ENCODE data around the gene C22orf23. TPM values are rescaled to one million over a fixed set of nuclear protein-coding genes. Genes with fewer than 3 reads are reported as not detected.
A peak's percentile ranks its signal among the peaks of the same experiment; 100 is the strongest.

The C22orf23 gene
- total RNA-seq, 6 experiments from 2014 or later: 0.40 TPM; not detected in 5

DNA sequence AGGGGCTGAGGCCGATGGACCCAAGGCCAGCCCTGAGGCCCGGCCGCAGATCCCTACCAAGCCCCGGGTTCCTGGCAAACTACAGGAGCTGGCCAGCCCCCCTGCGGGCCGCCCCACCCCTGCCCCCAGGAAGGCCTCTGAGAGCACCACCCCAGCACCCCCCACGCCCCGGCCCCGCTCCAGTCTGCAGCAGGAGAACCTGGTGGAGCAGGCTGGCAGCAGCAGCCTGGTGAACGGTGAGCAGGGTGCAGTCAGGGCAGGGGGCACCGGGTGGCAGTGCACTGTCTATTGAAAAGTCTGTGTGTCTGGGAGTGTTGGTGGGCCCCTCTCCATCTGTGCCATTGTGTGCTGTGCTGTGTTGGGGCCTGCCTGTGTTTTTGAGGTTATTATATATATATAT is 31.2 kb downstream of the C22orf23 start:
- no peak for DNase-seq
- no CpG with 5 or more reads among the region's 11 CpGs for WGBS (ENCODE audit: insufficient coverage, low coverage, low lambda C conversion rate, missing lambda C conversion rate)
- no peak for TF ChIP-seq POLR2A (IDR thresholded peaks at IDR 0.05)
- TF ChIP-seq, protein P1, sequence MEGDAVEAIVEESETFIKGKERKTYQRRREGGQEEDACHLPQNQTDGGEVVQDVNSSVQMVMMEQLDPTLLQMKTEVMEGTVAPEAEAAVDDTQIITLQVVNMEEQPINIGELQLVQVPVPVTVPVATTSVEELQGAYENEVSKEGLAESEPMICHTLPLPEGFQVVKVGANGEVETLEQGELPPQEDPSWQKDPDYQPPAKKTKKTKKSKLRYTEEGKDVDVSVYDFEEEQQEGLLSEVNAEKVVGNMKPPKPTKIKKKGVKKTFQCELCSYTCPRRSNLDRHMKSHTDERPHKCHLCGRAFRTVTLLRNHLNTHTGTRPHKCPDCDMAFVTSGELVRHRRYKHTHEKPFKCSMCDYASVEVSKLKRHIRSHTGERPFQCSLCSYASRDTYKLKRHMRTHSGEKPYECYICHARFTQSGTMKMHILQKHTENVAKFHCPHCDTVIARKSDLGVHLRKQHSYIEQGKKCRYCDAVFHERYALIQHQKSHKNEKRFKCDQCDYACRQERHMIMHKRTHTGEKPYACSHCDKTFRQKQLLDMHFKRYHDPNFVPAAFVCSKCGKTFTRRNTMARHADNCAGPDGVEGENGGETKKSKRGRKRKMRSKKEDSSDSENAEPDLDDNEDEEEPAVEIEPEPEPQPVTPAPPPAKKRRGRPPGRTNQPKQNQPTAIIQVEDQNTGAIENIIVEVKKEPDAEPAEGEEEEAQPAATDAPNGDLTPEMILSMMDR (IDR thresholded peaks at IDR 0.05): no peak
- peak in 1 of 4 donors; percentile 15 for ATAC-seq
- no peaks in the 10 kb centered on the region for H3K9me3 ChIP-seq
- H3K27ac ChIP-seq: no peak overlapping the region
- H3K27me3 ChIP-seq: no peaks in the 10 kb centered on the region
- no peak overlapping the region for H3K4me3 ChIP-seq
- intact Hi-C loops (cut with DNase I): no loop called here
- H3K36me3 ChIP-seq: peaks cover 0 to 27% (median 3%) of the 10 kb centered on the region in 4 donors
- no peaks in the 10 kb centered on the region for H3K4me1 ChIP-seq

DNA sequence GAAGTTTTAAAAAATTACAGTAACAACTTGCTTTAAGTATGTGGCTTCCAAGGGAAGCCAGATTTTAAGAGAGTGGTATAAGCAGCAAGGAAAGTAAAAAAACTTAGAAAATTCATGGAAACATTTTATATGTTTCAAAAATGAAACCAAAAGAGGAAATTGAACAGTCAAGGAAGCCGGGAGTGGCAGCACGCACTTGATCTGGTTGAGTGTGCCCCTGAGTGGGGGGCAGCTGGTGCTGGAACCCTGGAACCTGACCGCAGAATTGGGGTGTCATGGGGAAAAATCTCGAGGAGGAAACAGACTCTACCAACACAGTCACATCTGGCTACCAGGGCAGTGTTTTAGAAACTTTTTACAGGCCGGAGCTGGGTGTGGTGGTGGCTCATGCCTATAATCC is 33.3 kb downstream of the C22orf23 start:
- intact Hi-C loops (cut with DNase I): no loop called here
- Histone ChIP-seq H3K9me3 (no peaks in the 10 kb centered on the region), H3K4me1 (no peaks in the 10 kb centered on the region), H3K4me3 (no peak overlapping the region), H3K36me3 (peaks cover 0 to 21% (median 0%) of the 10 kb centered on the region in 4 donors), H3K27ac (no peak overlapping the region), H3K27me3 (no peaks in the 10 kb centered on the region)
- WGBS (ENCODE audit: insufficient coverage, low coverage, low lambda C conversion rate, missing lambda C conversion rate): 33% methylated on average over 5 of the region's 5 CpGs
- no peak for DNase-seq
- TF ChIP-seq POLR2A (IDR thresholded peaks at IDR 0.05): no peak
- TF ChIP-seq, protein P1 (IDR thresholded peaks at IDR 0.05): no peak
- no peak for ATAC-seq

DNA sequence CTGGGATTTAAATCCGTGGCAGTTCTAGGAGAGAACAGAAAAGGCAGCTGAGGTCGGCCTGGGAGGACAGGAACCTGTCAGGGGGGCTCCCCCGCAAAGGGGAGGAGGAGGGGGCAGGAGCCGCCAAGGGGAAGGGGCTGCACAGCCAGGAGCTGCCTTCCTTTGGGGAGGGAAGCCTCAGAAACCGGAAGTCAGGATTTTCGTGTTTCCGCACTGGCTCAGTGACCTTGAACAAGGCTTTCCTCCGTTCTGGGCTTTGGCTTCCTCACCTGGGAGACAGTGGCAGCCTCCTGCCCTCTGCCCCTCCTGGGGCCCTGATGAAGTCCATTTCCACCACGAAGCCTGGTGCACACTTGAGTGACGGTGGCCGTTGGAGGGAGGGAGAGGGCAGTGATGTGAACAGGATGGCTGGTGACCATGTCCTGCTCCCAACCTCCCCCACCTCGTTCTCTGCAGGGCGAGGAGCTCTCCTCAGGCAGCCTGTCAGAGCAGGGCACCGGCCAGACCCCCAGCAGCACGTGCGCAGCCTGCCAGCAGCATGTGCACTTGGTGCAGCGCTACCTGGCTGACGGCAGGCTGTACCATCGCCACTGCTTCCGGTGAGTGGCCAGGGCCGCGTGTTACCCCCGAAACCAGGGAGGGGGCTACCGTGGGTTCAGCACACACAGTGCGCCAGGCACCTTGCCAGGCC is 34.7 kb downstream of the C22orf23 start:
- no peaks in the 10 kb centered on the region for H3K4me1 ChIP-seq
- DNase-seq: no peak

DNA sequence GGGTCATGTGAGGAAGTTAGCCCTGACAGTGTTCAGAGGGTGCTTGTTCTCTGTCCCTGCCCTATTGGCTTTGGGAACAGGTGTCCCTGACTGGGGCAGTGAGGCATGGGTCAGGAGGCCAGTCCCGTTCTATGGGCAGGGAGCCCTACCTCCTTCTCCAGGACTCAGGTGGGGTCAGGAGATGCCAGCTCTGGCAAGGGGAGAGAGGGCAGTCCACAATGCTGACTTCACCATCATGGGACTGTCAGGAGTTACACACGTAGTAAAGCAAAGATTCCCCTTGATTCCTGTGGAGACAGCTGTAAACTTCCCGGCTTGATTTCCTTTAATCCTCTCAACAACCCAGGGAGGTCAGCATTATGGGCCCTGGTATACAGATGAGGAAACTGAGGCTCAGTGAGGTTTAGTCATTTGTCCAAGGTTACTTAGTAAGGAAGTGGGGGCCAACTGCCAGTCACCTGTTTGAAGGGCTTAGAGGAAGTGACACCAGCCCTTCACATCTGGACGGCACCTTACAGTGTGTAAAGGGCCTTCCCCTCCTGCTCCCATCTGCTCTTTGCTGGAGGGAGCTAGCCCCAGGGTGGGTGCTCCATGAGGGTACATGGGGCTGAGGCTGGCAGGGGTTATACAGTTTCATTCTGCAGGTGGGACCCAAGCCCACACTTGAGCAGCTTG is 35.4 kb downstream of the C22orf23 start:
- intact Hi-C loops (cut with DNase I): no loop called here
- Histone ChIP-seq H3K27me3 (no peaks in the 10 kb centered on the region), H3K4me1 (no peaks in the 10 kb centered on the region), H3K4me3 (no peak overlapping the region), H3K9me3 (no peaks in the 10 kb centered on the region), H3K27ac (no peak overlapping the region), H3K36me3 (peaks cover 0 to 24% (median 0%) of the 10 kb centered on the region in 4 donors)
- no peak for ATAC-seq
- no peak for DNase-seq
- 100% methylated on average over 1 of the region's 4 CpGs for WGBS (ENCODE audit: insufficient coverage, low coverage, low lambda C conversion rate, missing lambda C conversion rate)
- TF ChIP-seq, protein P1 (IDR thresholded peaks at IDR 0.05): no peak
- TF ChIP-seq POLR2A (IDR thresholded peaks at IDR 0.05): no peak

More for the DNA sequence above, 34.7 kb downstream of the C22orf23 start:
- Histone ChIP-seq H3K27me3 (no peaks in the 10 kb centered on the region), H3K36me3 (peaks cover 0 to 24% (median 0%) of the 10 kb centered on the region in 4 donors), H3K9me3 (no peaks in the 10 kb centered on the region), H3K4me3 (no peak overlapping the region), H3K27ac (no peak overlapping the region)
- 76% methylated on average over 3 of the region's 25 CpGs for WGBS (ENCODE audit: insufficient coverage, low coverage, low lambda C conversion rate, missing lambda C conversion rate)
- intact Hi-C loops (cut with DNase I): no loop called here
- peak in 2 of 4 donors; percentile 7 to 23 for ATAC-seq
- TF ChIP-seq, protein P1 (IDR thresholded peaks at IDR 0.05): no peak
- TF ChIP-seq POLR2A (IDR thresholded peaks at IDR 0.05): no peak
